DOHH2 (cell line): Measurements from ENCODE around the gene MT1X.

Experiments
- H3F3A ChIP-seq: fragments of 200-600 bp; sonication (generic), shearing (Covaris generic); 2 replicates; pipeline ENCODE4 v1.6.0; 2016; ENCODE audit warnings: antibody characterized with exemption, mild to moderate bottlenecking; ENCODE audit not compliant: control insufficient read depth, insufficient read depth
- H3K27ac ChIP-seq: fragments of 200-600 bp; sonication (generic); 2 replicates; pipeline ENCODE4 v1.5.1; 2014; ENCODE audit warnings: low read depth, mild to moderate bottlenecking, low read length, moderate library complexity
- H3K27me3 ChIP-seq: fragments of 200-600 bp; sonication (generic); 2 replicates; pipeline ENCODE4 v1.6.1; 2014; ENCODE audit warnings: mild to moderate bottlenecking, low read length, mixed read lengths; ENCODE audit not compliant: control insufficient read depth
- H3K36me3 ChIP-seq: fragments of 200-600 bp; sonication (generic); 2 replicates; pipeline ENCODE4 v1.6.1; 2014; ENCODE audit warnings: mild to moderate bottlenecking, low read length, moderate library complexity, mixed read lengths; ENCODE audit not compliant: control insufficient read depth
- H3K4me1 ChIP-seq: fragments of 200-600 bp; sonication (generic); 2 replicates; pipeline ENCODE4 v1.6.1; 2014; ENCODE audit warnings: mild to moderate bottlenecking, low read length, mixed read lengths; ENCODE audit not compliant: control insufficient read depth
- H3K4me2 ChIP-seq: fragments of 200-600 bp; sonication (generic); 2 replicates; pipeline ENCODE4 v1.6.0; 2014; ENCODE audit warnings: mild to moderate bottlenecking, low read length, moderate library complexity
- H3K4me3 ChIP-seq: fragments of 200-600 bp; sonication (generic); 2 replicates; pipeline ENCODE4 v1.5.1; 2014; ENCODE audit warnings: mild to moderate bottlenecking, low read length, mixed read lengths
- H3K79me2 ChIP-seq: fragments of 200-600 bp; sonication (generic); 2 replicates; pipeline ENCODE4 v1.6.1; 2014; ENCODE audit warnings: mild to moderate bottlenecking, low read length, mixed read lengths; ENCODE audit not compliant: control insufficient read depth
- H3K9me2 ChIP-seq: fragments of 200-600 bp; sonication (generic); replicated peaks from 2 replicates; pipeline ENCODE4 v1.6.1; 2014; ENCODE audit warnings: mild to moderate bottlenecking, low read length, mixed read lengths; ENCODE audit not compliant: control insufficient read depth
- H3K9me3 ChIP-seq: fragments of 200-600 bp; sonication (generic); 2 replicates; pipeline ENCODE4 v1.6.1; 2014; ENCODE audit warnings: antibody characterized with exemption, low read length, mixed read lengths; ENCODE audit not compliant: control insufficient read depth, insufficient read depth
- H4K20me1 ChIP-seq: fragments of 200-600 bp; sonication (generic); 2 replicates; pipeline ENCODE4 v1.6.0; 2014; ENCODE audit warnings: low read depth, mild to moderate bottlenecking, antibody characterized with exemption, low read length, moderate library complexity; ENCODE audit not compliant: control insufficient read depth, insufficient read depth
- EZH2phosphoT487 ChIP-seq: fragments of 200-600 bp; sonication (generic); IDR thresholded peaks from 2 replicates; pipeline ENCODE4 v1.6.1; 2017; ENCODE audit warnings: borderline replicate concordance, mild to moderate bottlenecking, antibody characterized with exemption, low read length, moderate library complexity, mixed read lengths
- TF ChIP-seq, protein P1 (sequence below): fragments of 200-600 bp; sonication (generic); IDR thresholded peaks from one replicate; pipeline ENCODE4 v1.5.1; 2014; ENCODE audit warnings: antibody characterized with exemption, mild to moderate bottlenecking, low read depth, low read length; ENCODE audit not compliant: poor library complexity, severe bottlenecking

Gene MT1X

DNA sequence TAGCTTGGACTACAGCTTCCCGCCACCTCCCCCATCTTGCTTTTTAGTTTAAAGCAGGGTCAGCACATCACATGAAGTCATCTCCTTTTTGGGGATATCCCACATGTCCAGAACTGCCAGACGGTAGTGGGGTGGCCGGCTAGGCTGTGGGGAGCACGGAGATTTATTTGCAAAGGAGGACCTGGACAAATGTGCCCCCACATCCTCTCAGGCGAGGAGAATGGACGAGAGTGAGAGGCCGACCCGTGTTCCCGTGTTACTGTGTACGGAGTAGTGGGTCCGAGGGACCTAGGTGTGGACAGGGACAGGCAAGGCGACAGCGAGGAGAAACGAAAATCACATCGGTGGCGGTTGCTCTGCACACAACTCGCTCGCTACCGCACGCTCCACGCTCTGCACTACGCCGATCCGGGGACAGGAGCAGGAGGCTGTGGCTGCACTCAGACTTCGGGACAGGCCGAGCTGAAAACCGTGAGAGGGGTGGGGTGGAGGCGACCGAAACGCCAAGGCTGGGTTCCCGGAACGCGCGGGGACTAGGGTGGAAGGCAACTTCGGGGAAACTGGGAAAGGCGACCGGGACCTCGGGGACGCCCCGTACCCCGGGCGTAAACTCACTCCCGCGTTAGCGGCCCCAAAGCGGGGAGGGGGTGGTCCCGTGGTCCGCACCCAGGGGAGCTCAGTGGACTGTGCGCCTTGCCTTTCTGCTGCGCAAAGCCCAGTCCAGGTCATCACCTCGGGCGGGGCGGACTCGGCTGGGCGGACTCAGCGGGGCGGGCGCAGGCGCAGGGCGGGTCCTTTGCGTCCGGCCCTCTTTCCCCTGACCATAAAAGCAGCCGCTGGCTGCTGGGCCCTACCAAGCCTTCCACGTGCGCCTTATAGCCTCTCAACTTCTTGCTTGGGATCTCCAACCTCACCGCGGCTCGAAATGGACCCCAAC is 44.2 kb upstream of the MT1X start, which contains the start of gene MT1A:
MT1A (plus strand) TSS at position 853 of the 937 bp plus-strand sequence; CDS start at position 926, 73 bp downstream.
- Histone ChIP-seq H4K20me1 (no peaks in the 10 kb centered on the region), H3K27ac (no peak within 1 kb of the TSS), H3K4me1 (no peaks in the 10 kb centered on the region), H3K9me2 (no peaks in the 10 kb centered on the region), H3K4me3 (no peak within 1 kb of the TSS), H3K27me3 (peaks cover 70% of the 10 kb centered on the region), H3K4me2 (no peak within 1 kb of the TSS), H3K9me3 (no peaks in the 10 kb centered on the region), H3K79me2 (no peaks in the 10 kb centered on the region), H3F3A (no peaks in the 10 kb centered on the region), H3K36me3 (no peaks in the 10 kb centered on the region)
- TF ChIP-seq EZH2phosphoT487: no peak
- TF ChIP-seq, protein P1, sequence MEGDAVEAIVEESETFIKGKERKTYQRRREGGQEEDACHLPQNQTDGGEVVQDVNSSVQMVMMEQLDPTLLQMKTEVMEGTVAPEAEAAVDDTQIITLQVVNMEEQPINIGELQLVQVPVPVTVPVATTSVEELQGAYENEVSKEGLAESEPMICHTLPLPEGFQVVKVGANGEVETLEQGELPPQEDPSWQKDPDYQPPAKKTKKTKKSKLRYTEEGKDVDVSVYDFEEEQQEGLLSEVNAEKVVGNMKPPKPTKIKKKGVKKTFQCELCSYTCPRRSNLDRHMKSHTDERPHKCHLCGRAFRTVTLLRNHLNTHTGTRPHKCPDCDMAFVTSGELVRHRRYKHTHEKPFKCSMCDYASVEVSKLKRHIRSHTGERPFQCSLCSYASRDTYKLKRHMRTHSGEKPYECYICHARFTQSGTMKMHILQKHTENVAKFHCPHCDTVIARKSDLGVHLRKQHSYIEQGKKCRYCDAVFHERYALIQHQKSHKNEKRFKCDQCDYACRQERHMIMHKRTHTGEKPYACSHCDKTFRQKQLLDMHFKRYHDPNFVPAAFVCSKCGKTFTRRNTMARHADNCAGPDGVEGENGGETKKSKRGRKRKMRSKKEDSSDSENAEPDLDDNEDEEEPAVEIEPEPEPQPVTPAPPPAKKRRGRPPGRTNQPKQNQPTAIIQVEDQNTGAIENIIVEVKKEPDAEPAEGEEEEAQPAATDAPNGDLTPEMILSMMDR: no peak

DNA sequence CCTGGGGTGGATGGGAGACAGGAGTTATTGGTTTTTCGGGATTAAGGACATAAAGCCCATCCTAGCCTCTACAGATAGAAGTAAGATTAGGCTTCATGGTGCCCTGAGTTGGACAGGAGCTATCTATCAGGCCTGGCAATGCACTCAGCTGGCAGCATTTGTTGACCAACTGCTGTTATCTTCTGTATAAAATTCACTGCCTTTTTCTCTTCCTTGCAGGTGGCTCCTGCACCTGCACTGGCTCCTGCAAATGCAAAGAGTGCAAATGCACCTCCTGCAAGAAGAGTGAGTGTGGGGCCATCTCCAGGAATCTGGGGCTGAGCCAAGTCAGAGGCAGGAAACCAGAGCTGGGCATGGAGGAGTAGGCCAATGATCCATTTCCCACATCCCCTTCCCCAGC is 43.2 kb upstream of the MT1X start:
- Histone ChIP-seq H3K9me2 (no peaks in the 10 kb centered on the region), H3F3A (no peaks in the 10 kb centered on the region), H4K20me1 (no peaks in the 10 kb centered on the region), H3K27me3 (peaks cover 70% of the 10 kb centered on the region), H3K9me3 (no peaks in the 10 kb centered on the region), H3K27ac (no peak overlapping the region), H3K4me2 (no peak overlapping the region), H3K4me1 (no peaks in the 10 kb centered on the region), H3K36me3 (no peaks in the 10 kb centered on the region), H3K79me2 (no peaks in the 10 kb centered on the region), H3K4me3 (no peak overlapping the region)
- TF ChIP-seq, protein P1: no peak

DNA sequence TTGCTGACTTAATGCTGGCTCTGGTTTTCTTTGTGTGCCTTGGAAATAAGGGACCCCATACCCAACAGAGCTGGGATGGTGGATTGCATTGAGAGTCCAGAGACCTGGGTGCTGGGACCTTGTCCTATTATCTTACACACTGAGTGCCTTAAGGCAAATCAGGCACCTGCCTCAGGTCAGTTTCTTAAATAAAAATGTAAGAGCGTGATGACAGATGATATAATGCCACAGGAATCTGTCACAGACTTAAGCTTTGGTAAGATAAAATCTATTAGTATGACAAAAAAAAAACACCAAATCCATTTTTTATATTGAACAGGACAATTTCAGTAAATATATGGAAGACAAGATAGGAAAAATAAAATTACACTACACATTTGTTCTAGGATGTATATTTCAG is 42.2 kb upstream of the MT1X start:
- Histone ChIP-seq H3K36me3 (no peaks in the 10 kb centered on the region), H3K4me1 (no peaks in the 10 kb centered on the region), H3K9me3 (no peaks in the 10 kb centered on the region), H3K27me3 (peaks cover 72% of the 10 kb centered on the region), H3K27ac (no peak overlapping the region), H3K9me2 (no peaks in the 10 kb centered on the region), H3K79me2 (no peaks in the 10 kb centered on the region), H4K20me1 (no peaks in the 10 kb centered on the region), H3K4me3 (no peak overlapping the region), H3K4me2 (no peak overlapping the region), H3F3A (no peaks in the 10 kb centered on the region)
- no peak for TF ChIP-seq EZH2phosphoT487
- TF ChIP-seq, protein P1: no peak
